CD4-positive, CD25-positive, alpha-beta regulatory T cell (primary cell): Measurements from ENCODE around the gene HBD. TPM values are rescaled to one million over a fixed set of nuclear protein-coding genes. Genes with fewer than 3 reads are reported as not detected.

Source experiments
- ATAC-seq, 2 donors: fragments of 150-1000 bp; cut with Tn5 transposase; one replicate each; pipeline ENCODE4 v1.10.0; 2021; ENCODE audit warnings: low read depth in 2 of 2, moderate number of reproducible peaks in 2 of 2, moderate library complexity in 1 of 2
- DNase-seq, 3 donors: peaks; one replicate each; pipeline versions ENCODE4 v3.0.0 to v3.0.0-alpha.2; 2012 to 2022; ENCODE audit warnings: mixed read lengths in 1 of 3
- H3K27ac ChIP-seq: one replicate; pipeline ENCODE4 v1.7.0; 2013; ENCODE audit warnings: mild to moderate bottlenecking, low read length; ENCODE audit not compliant: insufficient read depth, poor library complexity, severe bottlenecking
- H3K27me3 ChIP-seq: one replicate; pipeline ENCODE4 v1.7.0; 2013; ENCODE audit warnings: low read length; ENCODE audit not compliant: control insufficient read depth, insufficient read depth
- H3K36me3 ChIP-seq: one replicate; pipeline ENCODE4 v1.7.0; 2013; ENCODE audit warnings: mild to moderate bottlenecking, low read length, moderate library complexity; ENCODE audit not compliant: control insufficient read depth, insufficient read depth
- H3K4me1 ChIP-seq: 2 replicates; pipeline ENCODE4 v1.7.0; 2013; ENCODE audit warnings: mild to moderate bottlenecking, low read length; ENCODE audit not compliant: insufficient read depth, control insufficient read depth, poor library complexity, severe bottlenecking
- H3K4me3 ChIP-seq: one replicate; pipeline ENCODE4 v1.7.0; 2013; ENCODE audit warnings: low read depth, mild to moderate bottlenecking, low read length, moderate library complexity
- H3K9me3 ChIP-seq, 2 experiments: 1 replicate in 1 of 2; 2 replicates in 1 of 2; pipeline ENCODE4 v1.7.0; 2013; ENCODE audit warnings: low read length in 2 of 2, mild to moderate bottlenecking in 1 of 2, moderate library complexity in 1 of 2; ENCODE audit not compliant: control insufficient read depth in 2 of 2
- H3K27ac Mint-ChIP-seq, 3 donors: one replicate each; pipeline ENCODE4 v1.8.0; 2020 to 2022; ENCODE audit warnings: mild to moderate bottlenecking in 3 of 3, mixed read lengths in 3 of 3, moderate library complexity in 2 of 3
- H3K27me3 Mint-ChIP-seq: one replicate; pipeline ENCODE4 v1.8.0; 2022; ENCODE audit warnings: mild to moderate bottlenecking, mixed read lengths
- H3K36me3 Mint-ChIP-seq: one replicate; pipeline ENCODE4 v1.8.0; 2020; ENCODE audit warnings: mixed read lengths
- H3K4me1 Mint-ChIP-seq, 4 donors: one replicate each; pipeline ENCODE4 v1.8.0; 2020 to 2022; ENCODE audit warnings: mixed read lengths in 4 of 4, mild to moderate bottlenecking in 1 of 4
- H3K4me3 Mint-ChIP-seq, 4 donors: one replicate each; pipeline ENCODE4 v1.8.0; 2020 to 2022; ENCODE audit warnings: mild to moderate bottlenecking in 4 of 4, mixed read lengths in 4 of 4, moderate library complexity in 3 of 4
- H3K9me3 Mint-ChIP-seq, 7 donors: one replicate each; pipeline ENCODE4 v1.8.0; 2020 to 2022; ENCODE audit warnings: mixed read lengths in 7 of 7, mild to moderate bottlenecking in 3 of 7, moderate library complexity in 2 of 7
- polyA plus RNA-seq, 4 donors: library from polyadenylated mRNA; unstranded; fragments of 300-500 nt; fragmentation: Illumina TruSeq; gene quantifications; one replicate each; pipeline ENCODE4 v1.2.3, GENCODE V29; 2021
- total RNA-seq: library from RNA; stranded (reverse); gene quantifications from one replicate; pipeline ENCODE4 v1.2.3, GENCODE V29; 2022

The HBD gene
- total RNA-seq (not detected), polyA plus RNA-seq (not detected)

- no peak within 1 kb of the TSS for H3K27ac ChIP-seq
- peaks cover 5% of the 10 kb centered on the region for H3K27me3 Mint-ChIP-seq
- no peaks in the 10 kb centered on the region for H3K27me3 ChIP-seq
- H3K9me3 Mint-ChIP-seq = peaks cover 0 to 2% (median 0%) of the 10 kb centered on the region in 7 donors
- H3K27ac Mint-ChIP-seq = no peak within 1 kb of the TSS
- DNase-seq (no peak), ATAC-seq (no peak)
- no peaks in the 10 kb centered on the region for H3K9me3 ChIP-seq
- no peak within 1 kb of the TSS for H3K4me3 Mint-ChIP-seq
- H3K4me1 ChIP-seq = no peaks in the 10 kb centered on the region
- H3K4me3 ChIP-seq = no peak within 1 kb of the TSS
- H3K36me3 Mint-ChIP-seq = no peaks in the 10 kb centered on the region
- no peaks in the 10 kb centered on the region for H3K36me3 ChIP-seq
- peaks cover 0 to 3% (median 0%) of the 10 kb centered on the region in 4 donors for H3K4me1 Mint-ChIP-seq
Observed at GRCh38 chr11:5234381-5234834, at the start of gene HBD. HBD (minus strand) TSS chr11:5234483; CDS start chr11:5234433, 50 bp downstream.

- no peaks in the 10 kb centered on the region for H3K9me3 ChIP-seq
- Mint-ChIP-seq H3K27ac (no peak overlapping the region), H3K36me3 (no peaks in the 10 kb centered on the region), H3K9me3 (peaks cover 0 to 1% (median 0%) of the 10 kb centered on the region in 7 donors), H3K27me3 (peaks cover 5% of the 10 kb centered on the region), H3K4me1 (no peaks in the 10 kb centered on the region), H3K4me3 (no peak overlapping the region)
- ATAC-seq (no peak), DNase-seq (no peak)
- H3K4me3 ChIP-seq = no peak overlapping the region
- H3K27me3 ChIP-seq = no peaks in the 10 kb centered on the region
- H3K4me1 ChIP-seq = no peaks in the 10 kb centered on the region
- H3K27ac ChIP-seq = no peak overlapping the region
- H3K36me3 ChIP-seq = no peaks in the 10 kb centered on the region
Observed at GRCh38 chr11:5283882-5284281, 49.6 kb upstream of the HBD start.

DNA sequence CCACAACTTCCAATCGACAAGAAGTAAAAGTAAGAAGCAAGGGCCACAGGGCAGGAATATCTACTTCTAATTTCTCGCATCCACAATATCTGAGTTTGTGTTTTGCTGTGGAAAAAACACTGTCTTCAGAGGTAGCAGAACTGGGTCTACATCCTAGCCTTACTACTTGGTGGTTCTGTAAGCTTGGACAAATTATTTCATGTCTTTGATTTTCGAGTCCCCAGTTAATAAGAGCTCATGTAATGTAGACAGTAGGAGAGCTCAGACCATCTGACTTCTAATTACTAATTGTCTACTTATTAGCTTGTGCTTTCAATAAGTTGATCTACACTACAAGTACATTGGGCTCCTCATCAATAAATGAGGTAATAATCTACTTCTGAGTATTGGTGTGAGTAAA, 48.8 kb upstream of the HBD start:
- Mint-ChIP-seq H3K4me3 (no peak overlapping the region), H3K36me3 (no peaks in the 10 kb centered on the region), H3K9me3 (peaks cover 0 to 1% (median 0%) of the 10 kb centered on the region in 7 donors), H3K4me1 (no peaks in the 10 kb centered on the region), H3K27me3 (peaks cover 5% of the 10 kb centered on the region), H3K27ac (no peak overlapping the region)
- Histone ChIP-seq H3K9me3 (no peaks in the 10 kb centered on the region), H3K4me1 (no peaks in the 10 kb centered on the region), H3K27ac (no peak overlapping the region), H3K36me3 (no peaks in the 10 kb centered on the region), H3K27me3 (no peaks in the 10 kb centered on the region), H3K4me3 (no peak overlapping the region)
- ATAC-seq = no peak
- no peak for DNase-seq

DNA sequence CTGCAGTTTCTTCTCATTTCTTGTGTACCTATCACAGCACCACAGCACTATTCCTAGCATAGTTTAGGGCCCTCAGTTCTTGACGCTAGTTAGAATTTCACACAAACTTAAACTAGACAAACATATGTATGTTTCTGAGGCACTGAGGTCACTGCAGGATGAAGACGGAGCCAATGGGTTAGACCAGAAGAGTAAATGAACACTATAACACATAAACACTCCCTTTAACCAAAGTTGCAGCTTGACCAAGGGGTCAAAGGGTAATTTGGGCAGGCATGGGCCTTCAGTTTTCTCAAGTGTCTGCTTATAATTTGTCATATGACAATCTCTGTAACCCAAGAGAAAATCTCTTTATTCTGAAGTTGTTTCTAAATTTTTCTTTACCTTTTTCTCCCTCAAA, 48.3 kb upstream of the HBD start:
- Mint-ChIP-seq H3K27ac (no peak overlapping the region), H3K27me3 (peaks cover 5% of the 10 kb centered on the region), H3K4me3 (no peak overlapping the region), H3K4me1 (no peaks in the 10 kb centered on the region), H3K9me3 (peaks cover 0 to 1% (median 0%) of the 10 kb centered on the region in 7 donors), H3K36me3 (no peaks in the 10 kb centered on the region)
- no peak for ATAC-seq
- H3K27me3 ChIP-seq = no peaks in the 10 kb centered on the region
- no peak for DNase-seq
- H3K36me3 ChIP-seq = no peaks in the 10 kb centered on the region
- H3K4me3 ChIP-seq = no peak overlapping the region
- H3K27ac ChIP-seq = no peak overlapping the region
- H3K4me1 ChIP-seq = no peaks in the 10 kb centered on the region
- H3K9me3 ChIP-seq = no peaks in the 10 kb centered on the region

DNA sequence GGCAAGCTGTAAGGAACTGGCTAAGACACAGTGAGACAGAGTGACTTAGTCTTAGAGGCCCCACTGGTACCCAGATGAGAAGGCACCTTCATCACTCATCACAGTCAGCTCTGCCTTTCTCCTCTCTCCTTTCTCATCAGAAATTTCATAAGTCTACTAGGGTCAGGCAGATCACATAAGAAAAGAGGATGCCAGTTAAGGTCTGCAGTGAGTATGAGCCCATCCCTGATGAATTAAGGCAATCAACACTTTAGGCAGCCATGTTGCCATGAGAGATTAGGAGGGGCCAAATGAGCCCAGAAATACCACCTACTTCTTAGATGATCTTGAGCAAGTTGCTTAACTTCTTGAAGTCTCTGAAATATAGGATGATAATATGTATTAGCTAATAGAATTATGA, 47.3 kb upstream of the HBD start:
- no peak for DNase-seq
- Mint-ChIP-seq H3K27ac (no peak overlapping the region), H3K27me3 (peaks cover 5% of the 10 kb centered on the region), H3K4me3 (no peak overlapping the region), H3K9me3 (peaks cover 0 to 1% (median 0%) of the 10 kb centered on the region in 7 donors), H3K4me1 (no peaks in the 10 kb centered on the region), H3K36me3 (no peaks in the 10 kb centered on the region)
- H3K36me3 ChIP-seq = no peaks in the 10 kb centered on the region
- ATAC-seq = no peak
- no peaks in the 10 kb centered on the region for H3K9me3 ChIP-seq
- H3K27me3 ChIP-seq = no peaks in the 10 kb centered on the region
- no peaks in the 10 kb centered on the region for H3K4me1 ChIP-seq
- H3K27ac ChIP-seq = no peak overlapping the region
- no peak overlapping the region for H3K4me3 ChIP-seq

- H3K27me3 Mint-ChIP-seq = peaks cover 5% of the 10 kb centered on the region
- no peak overlapping the region for H3K27ac ChIP-seq
- H3K9me3 Mint-ChIP-seq = peaks cover 0 to 1% (median 0%) of the 10 kb centered on the region in 7 donors
- no peak overlapping the region for H3K27ac Mint-ChIP-seq
- no peaks in the 10 kb centered on the region for H3K4me1 Mint-ChIP-seq
- H3K9me3 ChIP-seq = no peaks in the 10 kb centered on the region
- peak in 1 of 2 donors; percentile 44 for ATAC-seq
- H3K36me3 Mint-ChIP-seq = no peaks in the 10 kb centered on the region
- H3K36me3 ChIP-seq = no peaks in the 10 kb centered on the region
- peak in 1 of 3 donors; percentile 53 for DNase-seq
- no peak overlapping the region for H3K4me3 Mint-ChIP-seq
- H3K4me1 ChIP-seq = no peaks in the 10 kb centered on the region
- no peak overlapping the region for H3K4me3 ChIP-seq
- H3K27me3 ChIP-seq = no peaks in the 10 kb centered on the region
Observed at GRCh38 chr11:5280582-5281102, 46.4 kb upstream of the HBD start.

DNA sequence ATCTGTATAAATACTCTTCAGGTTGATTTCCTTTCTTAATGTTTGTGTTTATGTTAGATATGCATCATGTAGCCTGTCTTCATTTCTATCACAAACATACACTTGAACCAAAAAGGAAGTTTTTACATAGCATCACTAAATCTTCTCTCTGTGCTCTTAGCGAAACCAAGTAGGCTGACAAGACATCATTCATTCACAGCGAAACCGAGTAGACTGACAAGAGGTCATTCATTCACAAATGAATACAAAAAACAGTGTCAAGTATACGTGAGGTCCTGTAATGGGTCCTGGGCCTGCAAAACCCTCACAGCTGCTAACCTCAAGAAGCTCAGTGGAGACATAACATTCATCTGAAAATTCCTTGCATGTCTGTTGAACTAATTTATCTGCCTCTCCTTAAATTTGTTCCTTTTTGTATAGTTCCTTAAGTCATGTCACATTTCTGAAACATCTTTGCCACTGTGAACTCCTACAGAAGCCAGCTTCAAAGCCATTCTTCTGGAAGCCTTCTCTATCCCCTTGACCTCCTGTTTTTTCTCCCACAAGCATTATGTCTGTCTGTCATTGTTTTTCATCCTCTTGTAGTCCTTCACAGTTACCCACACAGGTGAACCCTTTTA, 45.3 kb upstream of the HBD start:
- H3K9me3 Mint-ChIP-seq = peaks cover 0 to 1% (median 0%) of the 10 kb centered on the region in 7 donors
- Histone ChIP-seq H3K4me3 (no peak overlapping the region), H3K27me3 (no peaks in the 10 kb centered on the region), H3K4me1 (no peaks in the 10 kb centered on the region), H3K27ac (no peak overlapping the region), H3K9me3 (no peaks in the 10 kb centered on the region), H3K36me3 (no peaks in the 10 kb centered on the region)
- no peaks in the 10 kb centered on the region for H3K27me3 Mint-ChIP-seq
- no peaks in the 10 kb centered on the region for H3K36me3 Mint-ChIP-seq
- no peak for ATAC-seq
- H3K4me3 Mint-ChIP-seq = no peak overlapping the region
- no peak overlapping the region for H3K27ac Mint-ChIP-seq
- no peaks in the 10 kb centered on the region for H3K4me1 Mint-ChIP-seq
- DNase-seq = no peak

GRCh38 chr11:5277807-5278382, 43.6 kb upstream of the HBD start:
- Histone ChIP-seq H3K9me3 (no peaks in the 10 kb centered on the region), H3K27ac (no peak overlapping the region), H3K27me3 (no peaks in the 10 kb centered on the region), H3K4me1 (no peaks in the 10 kb centered on the region), H3K4me3 (no peak overlapping the region), H3K36me3 (no peaks in the 10 kb centered on the region)
- DNase-seq (no peak), ATAC-seq (no peak)
- H3K4me1 Mint-ChIP-seq = no peaks in the 10 kb centered on the region
- H3K36me3 Mint-ChIP-seq = no peaks in the 10 kb centered on the region
- H3K27ac Mint-ChIP-seq = no peak overlapping the region
- H3K9me3 Mint-ChIP-seq = no peaks in the 10 kb centered on the region
- H3K27me3 Mint-ChIP-seq = no peaks in the 10 kb centered on the region
- no peak overlapping the region for H3K4me3 Mint-ChIP-seq
